Activated T-cell treated with anti-CD3 and anti-CD28 coated beads, Interleukin-2, amount 50 U/mL, for 72 hours (primary cell): Measurements from ENCODE around the gene ASTN2. TPM values are rescaled to one million over a fixed set of nuclear protein-coding genes. Genes with fewer than 3 reads are reported as not detected.

ENCODE experiments used
- ATAC-seq, 2 donors: fragments of 150-1000 bp; cut with Tn5 transposase; replicated peaks in 1 of 2; 2 replicates each; pipeline ENCODE4 v1.10.0; 2021; ENCODE audit warnings: moderate library complexity in 2 of 2, mild to moderate bottlenecking in 1 of 2
- DNase-seq, 2 donors: peaks; one replicate each; pipeline ENCODE4 v3.0.0; 2021 to 2022; ENCODE audit warnings: mixed read lengths in 1 of 2
- H3K27ac Mint-ChIP-seq: one replicate; pipeline ENCODE4 v1.8.0; 2022; ENCODE audit warnings: mild to moderate bottlenecking, moderate library complexity, mixed read lengths
- H3K27me3 Mint-ChIP-seq: one replicate; pipeline ENCODE4 v1.8.0; 2022; ENCODE audit warnings: low read depth, mixed read lengths
- H3K36me3 Mint-ChIP-seq, 2 donors: one replicate each; pipeline ENCODE4 v1.8.0; 2022; ENCODE audit warnings: mixed read lengths in 2 of 2, mild to moderate bottlenecking in 1 of 2; ENCODE audit not compliant: insufficient read depth in 2 of 2
- H3K4me1 Mint-ChIP-seq: one replicate; pipeline ENCODE4 v1.8.0; 2022; ENCODE audit warnings: low read depth, mixed read lengths
- H3K4me3 Mint-ChIP-seq, 2 donors: one replicate each; pipeline ENCODE4 v1.8.0; 2022; ENCODE audit warnings: mild to moderate bottlenecking in 2 of 2, mixed read lengths in 2 of 2, moderate library complexity in 2 of 2
- H3K9me3 Mint-ChIP-seq, 2 donors: one replicate each; pipeline ENCODE4 v1.8.0; 2022; ENCODE audit warnings: mixed read lengths in 2 of 2
- total RNA-seq, 2 donors: library from RNA; stranded (reverse); gene quantifications; one replicate each; pipeline ENCODE4 v1.2.3, GENCODE V29; 2022

Gene ASTN2
- total RNA-seq, 2 donors from 2014 or later: 4.2 to 5.6 TPM

DNA sequence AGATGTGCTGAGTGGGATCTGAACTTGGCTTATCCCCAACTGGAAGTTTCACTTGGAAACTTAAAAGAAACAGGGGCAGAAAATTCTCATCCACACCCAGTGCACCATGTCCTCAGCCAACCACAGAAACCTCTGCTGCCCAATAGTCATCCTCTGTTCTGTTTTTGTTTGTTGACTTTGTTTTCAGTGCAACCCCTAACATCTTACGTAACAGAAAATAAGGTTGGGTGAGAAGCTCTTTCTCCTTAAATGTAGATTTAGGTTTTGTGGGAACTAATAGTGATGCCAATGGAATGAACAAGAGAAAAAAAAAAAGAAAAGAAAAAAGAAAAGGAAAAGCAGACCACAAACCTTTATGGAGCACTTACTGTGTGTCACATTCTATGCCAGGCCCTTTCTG is 998.4 kb downstream of the ASTN2 start:
- H3K36me3 Mint-ChIP-seq: peaks cover 0 to 1% of the 10 kb centered on the region in 2 donors
- no peak for ATAC-seq
- H3K9me3 Mint-ChIP-seq: no peaks in the 10 kb centered on the region
- H3K4me1 Mint-ChIP-seq: no peaks in the 10 kb centered on the region
- no peak overlapping the region for H3K27ac Mint-ChIP-seq
- H3K27me3 Mint-ChIP-seq: no peaks in the 10 kb centered on the region
- no peak for DNase-seq
- no peak overlapping the region for H3K4me3 Mint-ChIP-seq

DNA sequence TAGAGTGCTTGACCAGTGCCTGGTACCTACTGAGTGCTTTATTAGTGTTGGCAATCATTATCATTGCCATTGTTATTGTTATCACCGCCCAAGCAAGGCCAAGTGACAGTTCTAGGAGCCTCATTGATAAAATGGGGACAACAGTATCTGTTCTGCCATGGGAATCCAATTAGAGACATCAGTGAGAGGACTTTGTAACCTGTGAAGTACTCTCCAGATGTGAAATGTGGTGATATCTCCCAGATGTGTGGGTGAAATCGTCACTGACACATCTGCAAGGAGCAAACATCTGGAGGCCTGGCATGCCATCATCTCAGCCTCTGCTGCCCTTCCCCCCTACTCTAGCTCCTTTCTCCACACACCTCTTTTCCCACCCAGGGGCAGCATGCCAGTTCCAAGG is 1000.5 kb downstream of the ASTN2 start:
- no peaks in the 10 kb centered on the region for H3K9me3 Mint-ChIP-seq
- H3K4me1 Mint-ChIP-seq: no peaks in the 10 kb centered on the region
- DNase-seq (no peak), ATAC-seq (no peak)
- peaks cover 0 to 1% of the 10 kb centered on the region in 2 donors for H3K36me3 Mint-ChIP-seq
- no peaks in the 10 kb centered on the region for H3K27me3 Mint-ChIP-seq
- H3K4me3 Mint-ChIP-seq: no peak overlapping the region
- H3K27ac Mint-ChIP-seq: no peak overlapping the region

DNA sequence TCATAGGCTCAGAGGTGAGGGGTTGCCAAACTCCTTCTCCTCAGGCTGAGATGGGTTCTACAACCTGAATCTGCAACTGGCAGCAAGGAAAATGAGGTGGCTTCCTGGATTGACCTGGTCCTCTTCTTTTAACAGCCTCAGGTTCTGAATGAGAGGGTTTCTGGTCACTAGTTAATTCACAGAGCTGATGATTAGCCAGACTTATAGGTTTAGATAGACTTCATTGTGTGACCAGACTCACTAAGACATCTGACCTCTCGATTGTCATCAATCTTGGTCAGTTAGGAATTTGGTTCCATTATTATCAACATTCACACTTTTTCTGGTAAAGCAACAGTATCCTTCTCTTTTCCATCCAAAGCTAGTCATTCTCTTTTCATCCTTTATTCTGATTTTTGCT is 1003.4 kb downstream of the ASTN2 start:
- ATAC-seq: no peak
- peaks cover 0 to 1% of the 10 kb centered on the region in 2 donors for H3K36me3 Mint-ChIP-seq
- no peak for DNase-seq
- no peaks in the 10 kb centered on the region for H3K27me3 Mint-ChIP-seq
- H3K4me1 Mint-ChIP-seq: no peaks in the 10 kb centered on the region
- peaks cover 0 to 3% of the 10 kb centered on the region in 2 donors for H3K9me3 Mint-ChIP-seq
- no peak overlapping the region for H3K4me3 Mint-ChIP-seq
- no peak overlapping the region for H3K27ac Mint-ChIP-seq

DNA sequence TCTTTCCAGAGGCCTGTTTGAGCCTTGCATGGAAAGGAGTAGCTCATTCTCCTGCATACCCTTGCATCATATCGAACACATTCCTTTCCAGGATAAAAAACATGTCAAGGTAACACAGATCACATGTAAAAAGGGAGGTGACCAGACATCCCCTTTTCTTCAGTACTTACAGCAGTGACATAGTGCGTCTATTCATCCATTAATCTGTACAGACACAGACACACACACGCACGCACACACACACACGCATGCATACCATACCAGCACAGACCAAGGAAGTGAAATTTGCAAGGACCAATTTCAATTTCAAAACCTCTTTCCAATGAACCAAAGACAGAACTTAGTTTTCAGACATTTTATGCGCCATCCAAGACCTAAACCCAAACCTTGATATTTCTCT is 1005.2 kb downstream of the ASTN2 start:
- H3K4me1 Mint-ChIP-seq: no peaks in the 10 kb centered on the region
- no peaks in the 10 kb centered on the region for H3K27me3 Mint-ChIP-seq
- no peak overlapping the region for H3K4me3 Mint-ChIP-seq
- peaks cover 0 to 1% of the 10 kb centered on the region in 2 donors for H3K36me3 Mint-ChIP-seq
- H3K27ac Mint-ChIP-seq: no peak overlapping the region
- ATAC-seq: no peak
- peaks cover 0 to 3% of the 10 kb centered on the region in 2 donors for H3K9me3 Mint-ChIP-seq
- no peak for DNase-seq

- ATAC-seq: no peak
- Mint-ChIP-seq H3K27me3 (no peaks in the 10 kb centered on the region), H3K36me3 (peaks cover 0 to 1% of the 10 kb centered on the region in 2 donors), H3K4me1 (no peaks in the 10 kb centered on the region), H3K27ac (no peak overlapping the region), H3K9me3 (peaks cover 0 to 3% of the 10 kb centered on the region in 2 donors), H3K4me3 (no peak overlapping the region)
- DNase-seq: no peak
These were observed 1005.7 kb downstream of the ASTN2 start for GRCh38 chr9:116409129-116409528.

GRCh38 chr9:116406469-116406868 is 1008.4 kb downstream of the ASTN2 start:
- Mint-ChIP-seq H3K9me3 (peaks cover 0 to 3% of the 10 kb centered on the region in 2 donors), H3K4me1 (no peaks in the 10 kb centered on the region), H3K27me3 (no peaks in the 10 kb centered on the region), H3K36me3 (no peaks in the 10 kb centered on the region), H3K4me3 (no peak overlapping the region), H3K27ac (no peak overlapping the region)
- ATAC-seq (no peak), DNase-seq (no peak)

DNA sequence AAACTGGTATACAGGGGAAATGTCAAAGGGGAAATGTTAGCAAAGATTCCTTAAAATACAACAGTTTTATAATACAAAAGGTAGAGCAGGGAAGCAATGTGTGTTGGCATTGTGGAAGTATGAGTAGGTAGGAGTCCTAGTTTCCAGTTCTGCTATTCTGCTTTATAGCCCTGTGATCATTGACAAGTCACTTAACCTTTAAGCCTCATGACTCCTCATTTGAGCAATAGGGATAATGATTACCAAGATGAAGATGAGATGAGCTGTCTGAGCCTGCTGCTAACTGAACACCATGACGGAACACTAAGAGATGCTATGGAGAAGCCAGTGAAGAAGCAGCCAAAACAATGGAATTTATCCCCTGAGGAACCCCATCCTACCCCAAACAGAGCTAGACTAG is 1009.5 kb downstream of the ASTN2 start:
- DNase-seq (no peak), ATAC-seq (no peak)
- no peak overlapping the region for H3K27ac Mint-ChIP-seq
- no peak overlapping the region for H3K4me3 Mint-ChIP-seq
- H3K9me3 Mint-ChIP-seq: peaks cover 0 to 3% of the 10 kb centered on the region in 2 donors
- no peaks in the 10 kb centered on the region for H3K4me1 Mint-ChIP-seq
- H3K36me3 Mint-ChIP-seq: no peaks in the 10 kb centered on the region
- H3K27me3 Mint-ChIP-seq: no peaks in the 10 kb centered on the region

DNA sequence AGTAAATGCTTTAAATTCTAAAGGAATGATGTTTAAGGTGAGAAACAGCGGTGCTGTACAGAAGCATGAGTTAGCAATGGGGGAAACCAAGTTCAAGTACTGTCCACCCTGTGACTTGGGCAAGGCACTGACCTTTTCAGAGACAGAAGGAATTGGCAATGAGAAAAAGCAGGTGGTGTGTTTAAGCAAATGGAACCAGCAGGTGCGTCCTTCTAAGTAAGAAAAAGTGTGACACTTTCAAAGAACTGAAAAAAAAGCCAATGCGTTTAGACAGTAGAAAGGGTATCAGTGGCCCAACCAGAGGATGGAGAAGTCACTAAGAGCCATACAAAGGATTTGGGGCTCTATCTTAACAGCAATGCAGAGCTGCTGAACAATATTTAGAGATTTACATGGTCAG is 1010.6 kb downstream of the ASTN2 start:
- H3K27me3 Mint-ChIP-seq: no peaks in the 10 kb centered on the region
- H3K4me1 Mint-ChIP-seq: no peaks in the 10 kb centered on the region
- no peak for ATAC-seq
- no peaks in the 10 kb centered on the region for H3K36me3 Mint-ChIP-seq
- H3K4me3 Mint-ChIP-seq: no peak overlapping the region
- no peak for DNase-seq
- peaks cover 0 to 3% of the 10 kb centered on the region in 2 donors for H3K9me3 Mint-ChIP-seq
- H3K27ac Mint-ChIP-seq: no peak overlapping the region

GRCh38 chr9:116403171-116403570 is 1011.7 kb downstream of the ASTN2 start:
- no peak overlapping the region for H3K27ac Mint-ChIP-seq
- H3K36me3 Mint-ChIP-seq: no peaks in the 10 kb centered on the region
- no peak overlapping the region for H3K4me3 Mint-ChIP-seq
- DNase-seq: no peak
- H3K9me3 Mint-ChIP-seq: peaks cover 0 to 3% of the 10 kb centered on the region in 2 donors
- no peaks in the 10 kb centered on the region for H3K27me3 Mint-ChIP-seq
- no peak for ATAC-seq
- no peaks in the 10 kb centered on the region for H3K4me1 Mint-ChIP-seq

DNA sequence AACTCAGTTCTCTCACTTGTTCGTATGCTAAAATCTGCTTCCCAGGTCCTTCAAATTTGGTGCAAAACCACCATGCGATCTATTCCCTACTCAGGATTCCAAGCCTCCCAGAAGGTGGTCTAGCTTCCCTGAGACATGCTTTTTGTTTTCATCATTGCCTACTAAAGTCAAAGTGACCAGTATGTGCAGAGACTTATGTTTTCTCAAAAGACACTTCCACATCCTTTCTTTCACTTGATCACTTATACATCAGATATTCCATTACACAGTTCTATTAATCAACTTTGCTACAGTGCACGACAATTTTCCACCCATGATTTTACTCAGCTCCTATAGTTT is 1019.2 kb downstream of the ASTN2 start:
- no peak overlapping the region for H3K4me3 Mint-ChIP-seq
- ATAC-seq: no peak
- H3K4me1 Mint-ChIP-seq: no peaks in the 10 kb centered on the region
- no peaks in the 10 kb centered on the region for H3K27me3 Mint-ChIP-seq
- no peak overlapping the region for H3K27ac Mint-ChIP-seq
- H3K36me3 Mint-ChIP-seq: no peaks in the 10 kb centered on the region
- no peak for DNase-seq
- H3K9me3 Mint-ChIP-seq: no peaks in the 10 kb centered on the region

DNA sequence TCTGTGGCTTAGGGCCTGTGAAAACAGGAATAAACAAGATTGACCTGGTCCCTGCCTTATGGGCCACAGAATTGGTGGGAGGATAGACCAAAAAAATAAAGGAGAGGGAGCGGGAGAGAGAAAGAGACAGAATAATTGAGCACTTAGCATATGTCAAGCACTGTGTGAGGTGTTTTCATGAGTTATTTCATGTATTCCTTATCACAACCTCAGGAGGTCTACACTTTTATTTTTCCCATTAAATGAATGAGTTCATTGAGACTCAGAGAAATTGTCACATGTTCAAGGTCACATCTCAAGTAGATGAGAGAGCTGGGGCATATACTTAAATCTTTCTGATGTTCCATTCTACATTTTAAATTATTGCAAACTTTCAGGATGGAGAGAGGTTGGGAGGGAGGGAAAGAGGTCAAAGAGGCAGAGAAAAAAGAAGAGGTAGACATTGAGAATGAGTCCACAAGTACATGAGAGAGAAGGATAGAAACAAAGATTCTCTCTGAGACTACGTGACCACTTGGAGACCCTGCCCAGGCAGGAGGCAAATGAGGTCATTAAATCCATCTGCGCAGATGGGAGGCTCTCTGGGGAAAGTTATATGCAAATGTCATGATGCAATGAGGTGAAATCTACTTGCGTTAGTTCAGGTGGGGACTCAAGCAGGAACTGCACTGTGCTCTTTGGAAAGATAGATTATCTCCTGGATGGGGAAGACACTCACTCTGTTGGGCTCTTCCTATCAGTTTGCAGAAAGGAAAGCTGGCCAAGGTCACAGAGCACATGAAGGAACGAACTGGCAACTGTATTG is 1019.8 kb downstream of the ASTN2 start:
- Mint-ChIP-seq H3K36me3 (no peaks in the 10 kb centered on the region), H3K4me1 (no peaks in the 10 kb centered on the region)

GRCh38 chr9:116394070-116394469 is 1020.8 kb downstream of the ASTN2 start:
- H3K4me3 Mint-ChIP-seq: no peak overlapping the region
- no peaks in the 10 kb centered on the region for H3K4me1 Mint-ChIP-seq
- H3K36me3 Mint-ChIP-seq: no peaks in the 10 kb centered on the region
- no peak overlapping the region for H3K27ac Mint-ChIP-seq
- DNase-seq (no peak), ATAC-seq (no peak)
- H3K9me3 Mint-ChIP-seq: no peaks in the 10 kb centered on the region
- H3K27me3 Mint-ChIP-seq: no peaks in the 10 kb centered on the region

More for the DNA sequence above, 1019.8 kb downstream of the ASTN2 start:
- no peaks in the 10 kb centered on the region for H3K9me3 Mint-ChIP-seq
- no peak for DNase-seq
- no peaks in the 10 kb centered on the region for H3K27me3 Mint-ChIP-seq
- no peak overlapping the region for H3K4me3 Mint-ChIP-seq
- H3K27ac Mint-ChIP-seq: no peak overlapping the region
- ATAC-seq: no peak

DNA sequence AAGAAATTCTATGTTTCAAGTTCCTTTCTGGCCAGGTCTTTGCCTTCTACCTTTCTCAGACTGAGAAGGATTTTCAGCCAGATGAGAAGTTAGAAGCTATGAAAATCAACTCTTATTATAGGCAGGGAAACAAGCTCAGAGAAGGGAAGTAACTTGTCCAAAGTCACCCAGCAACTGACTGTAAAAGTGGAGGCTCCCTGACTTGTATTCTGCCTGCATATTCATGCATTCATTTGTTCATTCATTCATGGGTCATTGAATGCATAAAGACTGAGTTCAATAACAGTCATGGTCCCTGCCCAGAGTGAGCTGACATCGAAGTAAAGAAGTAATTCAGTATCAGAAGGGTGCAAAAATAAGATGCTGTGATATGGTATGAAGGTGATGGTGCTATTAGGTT is 1021.7 kb downstream of the ASTN2 start:
- no peaks in the 10 kb centered on the region for H3K27me3 Mint-ChIP-seq
- H3K4me3 Mint-ChIP-seq: no peak overlapping the region
- DNase-seq: no peak
- no peaks in the 10 kb centered on the region for H3K4me1 Mint-ChIP-seq
- no peaks in the 10 kb centered on the region for H3K9me3 Mint-ChIP-seq
- H3K36me3 Mint-ChIP-seq: no peaks in the 10 kb centered on the region
- ATAC-seq: no peak
- H3K27ac Mint-ChIP-seq: no peak overlapping the region

DNA sequence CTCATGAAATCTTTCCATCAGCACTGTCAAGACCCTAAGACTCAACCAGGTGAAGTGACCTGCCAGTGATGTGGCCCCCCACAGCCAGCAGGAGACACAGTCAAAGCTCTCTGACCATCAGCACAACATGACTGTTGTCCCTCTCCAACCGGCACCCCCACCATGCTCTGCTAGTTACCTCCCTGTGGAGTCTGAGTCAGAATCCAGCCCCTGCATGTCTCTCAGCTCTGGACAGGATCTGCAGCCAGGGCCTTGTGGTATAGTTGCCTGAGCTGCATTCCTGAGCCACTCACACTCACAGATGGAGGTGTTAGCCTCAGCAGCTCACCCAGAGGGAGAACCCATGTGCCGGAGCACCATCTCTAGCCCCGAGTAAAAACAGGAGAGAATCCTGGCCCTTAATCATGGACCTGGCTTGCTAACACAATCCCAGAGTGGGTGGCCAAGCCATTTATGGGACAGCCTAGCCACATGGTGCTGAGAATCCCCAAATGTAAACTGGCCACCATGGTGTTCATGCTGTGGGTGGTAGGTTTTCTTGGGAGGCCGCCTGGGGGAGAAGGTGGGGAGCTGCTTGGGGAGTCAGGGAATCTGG is 1023.5 kb downstream of the ASTN2 start:
- no peak overlapping the region for H3K4me3 Mint-ChIP-seq
- ATAC-seq (no peak), DNase-seq (no peak)
- no peaks in the 10 kb centered on the region for H3K9me3 Mint-ChIP-seq
- no peaks in the 10 kb centered on the region for H3K36me3 Mint-ChIP-seq
- H3K27ac Mint-ChIP-seq: no peak overlapping the region
- H3K27me3 Mint-ChIP-seq: no peaks in the 10 kb centered on the region
- no peaks in the 10 kb centered on the region for H3K4me1 Mint-ChIP-seq
